ENCODE results near the gene DPM3.

DPM3 gene

DNA sequence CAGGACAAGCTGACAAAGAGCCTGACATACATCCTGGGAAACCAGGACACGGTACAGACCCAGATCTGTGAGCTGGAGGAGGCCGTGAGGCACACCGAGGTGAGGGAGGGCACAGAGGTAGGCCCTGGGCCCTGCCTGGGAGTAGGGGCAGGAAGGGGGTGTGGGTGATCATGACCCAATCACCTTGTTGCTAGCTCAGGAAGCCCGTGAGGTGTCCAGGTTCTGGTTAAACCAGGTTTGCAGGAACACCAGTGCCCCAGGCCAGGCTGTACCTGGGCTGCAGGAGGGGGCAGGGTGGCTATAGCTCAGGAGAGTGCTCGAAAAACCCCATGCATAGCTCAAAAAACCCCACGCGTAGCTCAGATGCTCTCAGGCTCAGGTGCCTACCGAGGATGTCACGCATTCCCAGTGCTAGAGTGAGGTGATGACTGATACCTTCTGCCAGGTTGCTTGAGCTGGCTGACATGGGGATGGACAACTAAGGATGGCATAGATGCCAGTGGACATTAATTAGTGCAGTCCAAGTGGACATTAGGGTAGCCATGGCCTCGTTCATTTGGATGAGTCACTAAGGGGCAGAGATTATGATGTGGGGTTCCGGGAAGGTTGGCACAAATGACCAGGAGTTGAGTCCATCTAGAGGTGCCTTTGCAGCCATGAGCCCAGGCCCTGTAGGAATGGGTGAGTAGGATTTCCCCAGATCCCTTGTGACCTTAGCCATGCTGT lies 37.0 kb upstream of the DPM3 start:
- H3K27ac ChIP-seq (replicated peaks), result no peak overlapping the region
- TF ChIP-seq GABPA (IDR thresholded peaks at IDR 0.05; ENCODE audit: low read depth) (no peak), POLR2AphosphoS5 (IDR thresholded peaks at IDR 0.05; ENCODE audit: low read depth) (no peak), SPI1 (IDR thresholded peaks at IDR 0.05; ENCODE audit: borderline replicate concordance, low read depth) (no peak)
- TF ChIP-seq, protein P1, sequence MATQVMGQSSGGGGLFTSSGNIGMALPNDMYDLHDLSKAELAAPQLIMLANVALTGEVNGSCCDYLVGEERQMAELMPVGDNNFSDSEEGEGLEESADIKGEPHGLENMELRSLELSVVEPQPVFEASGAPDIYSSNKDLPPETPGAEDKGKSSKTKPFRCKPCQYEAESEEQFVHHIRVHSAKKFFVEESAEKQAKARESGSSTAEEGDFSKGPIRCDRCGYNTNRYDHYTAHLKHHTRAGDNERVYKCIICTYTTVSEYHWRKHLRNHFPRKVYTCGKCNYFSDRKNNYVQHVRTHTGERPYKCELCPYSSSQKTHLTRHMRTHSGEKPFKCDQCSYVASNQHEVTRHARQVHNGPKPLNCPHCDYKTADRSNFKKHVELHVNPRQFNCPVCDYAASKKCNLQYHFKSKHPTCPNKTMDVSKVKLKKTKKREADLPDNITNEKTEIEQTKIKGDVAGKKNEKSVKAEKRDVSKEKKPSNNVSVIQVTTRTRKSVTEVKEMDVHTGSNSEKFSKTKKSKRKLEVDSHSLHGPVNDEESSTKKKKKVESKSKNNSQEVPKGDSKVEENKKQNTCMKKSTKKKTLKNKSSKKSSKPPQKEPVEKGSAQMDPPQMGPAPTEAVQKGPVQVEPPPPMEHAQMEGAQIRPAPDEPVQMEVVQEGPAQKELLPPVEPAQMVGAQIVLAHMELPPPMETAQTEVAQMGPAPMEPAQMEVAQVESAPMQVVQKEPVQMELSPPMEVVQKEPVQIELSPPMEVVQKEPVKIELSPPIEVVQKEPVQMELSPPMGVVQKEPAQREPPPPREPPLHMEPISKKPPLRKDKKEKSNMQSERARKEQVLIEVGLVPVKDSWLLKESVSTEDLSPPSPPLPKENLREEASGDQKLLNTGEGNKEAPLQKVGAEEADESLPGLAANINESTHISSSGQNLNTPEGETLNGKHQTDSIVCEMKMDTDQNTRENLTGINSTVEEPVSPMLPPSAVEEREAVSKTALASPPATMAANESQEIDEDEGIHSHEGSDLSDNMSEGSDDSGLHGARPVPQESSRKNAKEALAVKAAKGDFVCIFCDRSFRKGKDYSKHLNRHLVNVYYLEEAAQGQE (IDR thresholded peaks at IDR 0.05; ENCODE audit: insufficient replicate concordance, low read depth), result no peak
- TF ChIP-seq, protein P2, sequence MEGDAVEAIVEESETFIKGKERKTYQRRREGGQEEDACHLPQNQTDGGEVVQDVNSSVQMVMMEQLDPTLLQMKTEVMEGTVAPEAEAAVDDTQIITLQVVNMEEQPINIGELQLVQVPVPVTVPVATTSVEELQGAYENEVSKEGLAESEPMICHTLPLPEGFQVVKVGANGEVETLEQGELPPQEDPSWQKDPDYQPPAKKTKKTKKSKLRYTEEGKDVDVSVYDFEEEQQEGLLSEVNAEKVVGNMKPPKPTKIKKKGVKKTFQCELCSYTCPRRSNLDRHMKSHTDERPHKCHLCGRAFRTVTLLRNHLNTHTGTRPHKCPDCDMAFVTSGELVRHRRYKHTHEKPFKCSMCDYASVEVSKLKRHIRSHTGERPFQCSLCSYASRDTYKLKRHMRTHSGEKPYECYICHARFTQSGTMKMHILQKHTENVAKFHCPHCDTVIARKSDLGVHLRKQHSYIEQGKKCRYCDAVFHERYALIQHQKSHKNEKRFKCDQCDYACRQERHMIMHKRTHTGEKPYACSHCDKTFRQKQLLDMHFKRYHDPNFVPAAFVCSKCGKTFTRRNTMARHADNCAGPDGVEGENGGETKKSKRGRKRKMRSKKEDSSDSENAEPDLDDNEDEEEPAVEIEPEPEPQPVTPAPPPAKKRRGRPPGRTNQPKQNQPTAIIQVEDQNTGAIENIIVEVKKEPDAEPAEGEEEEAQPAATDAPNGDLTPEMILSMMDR (IDR thresholded peaks at IDR 0.05; ENCODE audit: insufficient read depth, low read length), result no peak
- DNase-seq (ENCODE audit: low read depth in 1 of 2, low spot score in 1 of 2), result no peak
- H3K27me3 ChIP-seq (ENCODE audit: insufficient read depth, poor library complexity, severe bottlenecking), result no peaks in the 10 kb centered on the region
- no peak overlapping the region for H3K4me3 ChIP-seq (replicated peaks; ENCODE audit: insufficient read depth, low read length)

DNA sequence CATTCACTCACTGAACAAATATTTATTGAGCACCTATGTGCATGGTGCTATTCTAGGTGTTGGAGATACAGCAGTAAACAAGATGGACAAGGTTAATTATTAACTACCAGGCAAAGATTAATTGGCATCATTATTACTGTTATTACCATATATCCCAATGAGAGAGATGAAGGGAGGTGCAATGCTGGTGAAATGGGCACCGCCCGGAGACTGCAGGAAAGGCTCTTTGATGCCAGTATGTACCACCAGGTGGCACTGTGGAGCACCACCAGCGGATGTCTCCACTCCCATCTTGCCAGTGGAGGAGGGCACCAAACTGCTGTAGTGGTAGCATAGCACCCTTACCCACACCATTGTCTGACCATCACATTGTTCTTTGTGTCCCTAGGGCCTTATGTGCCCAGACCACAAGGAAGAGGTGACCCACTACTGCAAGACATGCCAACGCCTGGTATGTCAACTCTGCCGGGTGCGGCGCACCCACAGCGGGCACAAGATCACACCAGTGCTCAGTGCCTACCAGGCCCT lies 36.3 kb upstream of the DPM3 start:
- no peaks in the 10 kb centered on the region for H3K27me3 ChIP-seq (ENCODE audit: insufficient read depth, poor library complexity, severe bottlenecking)
- DNase-seq (ENCODE audit: low read depth in 1 of 2, low spot score in 1 of 2), result peak in 1 of 2 experiments; percentile 86
- H3K4me3 ChIP-seq (replicated peaks; ENCODE audit: insufficient read depth, low read length), result no peak overlapping the region
- H3K27ac ChIP-seq (replicated peaks), result no peak overlapping the region
- TF ChIP-seq, protein P1 (IDR thresholded peaks at IDR 0.05; ENCODE audit: insufficient replicate concordance, low read depth), result no peak
- TF ChIP-seq, protein P2 (IDR thresholded peaks at IDR 0.05; ENCODE audit: insufficient read depth, low read length), result peak; percentile 98

DNA sequence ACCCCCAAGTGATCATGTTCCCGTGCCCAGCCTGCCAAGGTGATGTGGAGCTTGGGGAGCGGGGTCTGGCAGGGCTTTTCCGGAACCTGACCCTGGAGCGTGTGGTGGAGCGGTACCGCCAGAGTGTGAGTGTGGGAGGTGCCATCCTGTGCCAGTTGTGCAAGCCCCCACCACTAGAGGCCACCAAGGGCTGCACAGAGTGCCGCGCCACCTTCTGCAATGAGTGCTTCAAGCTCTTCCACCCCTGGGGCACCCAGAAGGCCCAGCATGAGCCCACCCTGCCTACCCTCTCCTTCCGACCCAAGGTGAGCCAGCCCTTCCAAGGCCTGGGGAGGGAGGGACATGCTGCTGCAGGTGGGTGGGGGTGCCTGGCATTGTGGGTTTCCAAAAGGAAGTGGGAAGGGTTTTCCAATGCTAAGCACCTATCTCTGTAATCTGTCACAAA lies 35.6 kb upstream of the DPM3 start:
- Histone ChIP-seq H3K27me3 (ENCODE audit: insufficient read depth, poor library complexity, severe bottlenecking) (no peaks in the 10 kb centered on the region), H3K4me3 (replicated peaks; ENCODE audit: insufficient read depth, low read length) (no peak overlapping the region), H3K27ac (replicated peaks) (no peak overlapping the region)
- peak in 1 of 2 experiments; percentile 71 for DNase-seq (ENCODE audit: low read depth in 1 of 2, low spot score in 1 of 2)
- TF ChIP-seq, protein P2 (IDR thresholded peaks at IDR 0.05; ENCODE audit: insufficient read depth, low read length), result peak; percentile 13
- TF ChIP-seq SPI1 (IDR thresholded peaks at IDR 0.05; ENCODE audit: borderline replicate concordance, low read depth), result no peak
